HG03432 (cell line): ENCODE results near the gene BAIAP2.
"Not testable (repeated sequence)": the region's sequence is repeated elsewhere in the genome, so short reads cannot be mapped to it uniquely, and the experiment has no call there.

Source experiments
- ATAC-seq: cut with Tn5 transposase; IDR thresholded peaks from one replicate; pipeline ENCODE4 v1.9.1; 2021; ENCODE audit warnings: mild to moderate bottlenecking, moderate library complexity; ENCODE audit not compliant: unreplicated experiment

BAIAP2 gene

DNA sequence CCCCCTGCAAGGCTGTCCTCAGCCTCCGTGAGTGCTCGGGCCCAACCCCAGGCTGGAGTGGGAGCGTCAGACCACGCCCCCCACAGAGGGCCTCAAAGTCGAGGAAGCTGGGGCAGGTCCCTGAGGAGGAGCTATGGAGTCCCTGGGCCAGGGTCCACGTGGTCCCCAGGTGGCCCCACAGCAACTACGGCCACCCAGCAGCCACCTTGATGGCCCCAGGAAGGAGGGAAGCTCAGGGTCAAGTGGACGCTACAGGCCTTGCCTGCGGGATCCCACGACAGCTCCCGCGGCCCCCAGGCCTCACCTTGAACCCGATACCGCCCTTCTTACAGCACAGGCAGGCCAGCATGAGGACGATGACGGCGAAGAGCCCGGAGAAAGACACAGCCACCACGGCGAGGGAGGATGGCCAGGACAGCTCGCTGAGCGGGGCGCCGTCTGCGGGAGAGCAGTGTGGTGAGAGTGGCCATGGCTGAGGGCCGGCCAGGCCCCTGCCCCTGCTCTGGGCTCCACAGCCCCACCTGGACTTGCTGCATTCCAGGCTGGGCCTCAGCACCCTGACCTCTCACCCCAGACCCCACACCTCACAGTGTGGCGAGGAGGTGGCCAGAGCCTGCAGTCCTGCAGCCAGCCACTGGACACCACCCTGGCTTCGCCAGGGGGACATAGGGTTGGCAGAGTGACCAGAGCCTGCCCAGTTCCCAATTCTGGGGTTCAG lies 99.3 kb downstream of the BAIAP2 start:
- ATAC-seq = no peak

DNA sequence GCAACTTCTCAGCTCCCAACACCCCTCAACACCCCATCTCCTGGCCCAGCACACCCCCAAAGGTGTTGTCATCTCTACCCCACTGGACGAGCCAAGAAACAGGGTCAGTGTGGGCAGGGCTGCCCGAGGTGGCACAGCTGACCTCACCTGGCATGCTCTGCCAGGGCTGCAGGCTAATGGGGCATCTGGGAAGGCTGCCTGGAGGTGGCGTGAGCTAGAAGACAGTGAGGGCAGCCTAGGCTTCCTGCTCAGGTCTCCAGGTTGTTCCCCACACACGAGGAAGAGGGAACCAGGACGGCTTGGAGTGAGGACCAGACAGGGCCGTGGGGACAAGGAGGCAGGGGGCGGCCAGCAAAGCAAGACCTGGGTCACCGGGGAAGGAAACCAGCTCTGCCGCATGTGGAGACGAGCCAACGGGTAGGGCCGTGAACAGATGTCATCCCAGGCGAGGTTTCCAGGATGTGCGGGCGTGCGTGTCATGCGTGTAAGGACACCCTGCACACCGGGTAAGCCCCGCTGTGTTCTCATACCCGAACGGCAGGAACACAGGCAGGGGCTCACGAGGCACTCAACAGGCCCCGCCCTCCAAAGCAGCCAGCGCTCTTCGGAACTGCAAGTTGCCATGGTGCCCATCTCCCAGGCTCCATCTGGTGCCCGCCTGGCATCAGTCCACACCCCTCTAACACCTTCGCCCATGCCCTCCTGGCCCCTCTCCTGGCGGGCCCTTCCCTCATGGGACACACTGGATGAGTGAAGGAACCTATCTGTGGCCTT lies 100.7 kb downstream of the BAIAP2 start:
- no peak for ATAC-seq

DNA sequence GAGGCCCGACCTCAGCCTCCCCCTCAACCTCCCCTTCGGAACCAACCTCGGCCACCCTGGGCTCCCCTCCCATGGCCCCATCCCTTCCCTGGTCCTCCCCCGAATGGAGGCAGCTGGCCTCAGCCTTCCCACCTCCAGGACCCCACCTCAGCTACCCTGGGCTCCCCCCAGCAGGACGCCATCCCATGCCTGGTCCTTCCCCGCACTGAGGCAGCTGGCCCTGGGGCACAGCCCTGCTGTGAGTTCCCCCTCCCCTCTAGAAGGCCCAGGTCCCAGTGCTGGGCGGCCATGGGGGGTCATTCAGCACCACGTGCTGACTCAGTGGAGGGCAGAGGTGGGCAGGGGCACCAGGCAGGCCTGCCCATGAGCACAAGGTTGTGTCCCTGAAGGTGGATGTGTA lies 101.4 kb downstream of the BAIAP2 start:
- ATAC-seq = no peak

DNA sequence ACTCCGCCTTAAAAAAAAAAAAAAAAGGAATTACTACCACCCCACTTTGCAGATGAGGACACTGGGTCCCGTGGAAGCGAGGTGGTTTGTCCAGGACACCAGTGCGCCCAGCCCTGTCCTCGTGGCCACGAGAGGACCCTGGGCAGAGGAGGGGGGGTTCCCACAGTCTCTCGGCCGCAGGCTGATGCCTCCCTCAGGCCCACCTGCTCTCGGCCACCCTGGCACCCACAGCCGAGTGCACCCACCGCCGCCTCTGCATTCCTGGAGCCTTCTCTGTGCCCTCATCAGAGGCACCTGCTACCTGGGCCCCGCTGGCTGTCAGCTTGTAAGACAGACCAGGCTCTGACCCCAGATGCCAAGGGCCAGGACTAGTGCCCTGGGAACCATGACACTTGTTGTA lies 102.3 kb downstream of the BAIAP2 start:
- ATAC-seq = no peak

DNA sequence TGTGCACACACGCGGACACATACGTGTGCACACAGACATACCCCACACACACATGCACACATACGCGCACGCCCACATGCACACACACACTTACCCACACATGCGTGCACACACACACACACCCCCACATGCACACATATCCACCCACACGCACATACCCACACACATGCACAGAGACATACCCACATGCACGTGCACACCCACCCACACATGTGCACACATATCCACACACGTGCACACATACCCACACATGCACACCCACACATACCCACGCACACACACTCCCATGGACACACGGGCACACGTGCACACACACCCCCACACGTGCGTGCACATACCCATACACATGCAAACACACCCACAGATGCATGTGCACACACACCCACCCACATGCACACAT lies 103.1 kb downstream of the BAIAP2 start:
- ATAC-seq = no peak

DNA sequence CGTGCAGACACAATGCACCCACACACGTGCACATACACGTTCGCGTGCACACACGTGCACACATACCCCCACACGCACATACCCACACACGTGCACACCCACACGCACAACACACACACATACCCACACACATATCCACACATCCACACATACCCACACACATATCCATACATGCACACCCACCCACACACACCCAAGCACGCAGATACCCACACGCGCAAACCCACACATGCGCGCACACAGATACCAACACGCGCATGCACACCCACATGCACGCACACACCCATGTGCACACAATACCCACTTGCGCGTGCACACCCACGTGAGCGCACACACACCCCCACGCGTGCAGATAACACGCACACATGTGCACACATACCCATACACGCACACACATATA lies 103.5 kb downstream of the BAIAP2 start:
- no peak for ATAC-seq

DNA sequence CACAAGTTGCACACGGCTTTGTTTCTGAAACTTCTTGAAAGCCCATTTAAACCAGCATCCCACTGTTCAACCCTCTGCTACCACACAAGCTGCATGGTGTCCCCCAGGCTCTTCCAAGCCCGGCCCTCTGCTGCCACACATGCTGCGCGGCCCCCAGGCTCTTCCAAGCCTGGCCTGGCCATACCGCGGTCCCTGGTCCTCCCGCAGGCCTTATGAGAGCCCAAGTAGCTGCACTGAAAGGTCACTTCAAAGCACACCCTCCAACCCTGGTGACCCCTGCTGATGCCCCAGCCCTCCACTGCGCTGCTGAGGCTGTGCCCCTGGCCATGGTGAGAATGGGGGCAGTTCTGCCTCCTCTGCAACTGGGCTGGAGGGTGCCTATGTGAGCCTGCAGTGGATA lies 104.5 kb downstream of the BAIAP2 start:
- no peak for ATAC-seq

DNA sequence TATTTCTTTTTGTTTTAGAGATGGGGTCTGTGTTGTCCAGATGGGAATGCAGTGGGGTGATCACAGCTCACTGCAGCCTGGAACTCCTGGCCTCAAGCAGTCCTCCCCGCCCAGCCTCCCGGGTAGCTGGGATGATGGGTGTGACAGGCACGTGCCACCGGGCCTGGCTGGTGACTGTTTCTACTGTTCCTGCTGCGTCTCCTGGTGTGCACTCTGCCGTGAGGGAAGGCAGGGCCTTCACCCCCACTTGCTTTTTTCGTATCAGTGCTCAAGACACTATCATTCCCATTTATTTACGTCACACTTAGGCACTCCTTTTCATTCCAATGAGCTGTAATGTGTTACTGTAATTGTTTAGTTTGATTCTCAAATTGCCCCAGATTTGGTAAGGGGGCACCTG lies 105.1 kb downstream of the BAIAP2 start:
- no peak for ATAC-seq

DNA sequence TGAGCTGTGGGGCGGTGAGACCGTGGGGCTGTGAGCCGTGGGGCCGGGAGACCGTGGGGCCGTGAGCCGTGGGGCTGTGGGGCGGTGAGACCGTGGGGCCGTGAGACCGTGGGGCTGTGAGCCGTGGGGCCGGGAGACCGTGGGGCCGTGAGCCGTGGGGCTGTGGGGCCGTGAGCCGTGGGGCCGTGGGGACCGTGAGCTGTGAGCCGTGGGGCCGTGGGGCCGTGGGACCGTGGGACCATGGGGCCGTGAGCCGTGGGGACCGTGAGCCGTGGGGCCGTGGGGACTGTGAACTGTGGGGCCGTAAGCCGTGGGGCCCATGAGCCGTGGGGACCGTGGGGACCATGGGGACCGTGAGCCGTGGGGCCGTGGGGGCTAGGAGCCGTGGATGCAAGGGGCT lies 105.7 kb downstream of the BAIAP2 start:
- no peak for ATAC-seq

DNA sequence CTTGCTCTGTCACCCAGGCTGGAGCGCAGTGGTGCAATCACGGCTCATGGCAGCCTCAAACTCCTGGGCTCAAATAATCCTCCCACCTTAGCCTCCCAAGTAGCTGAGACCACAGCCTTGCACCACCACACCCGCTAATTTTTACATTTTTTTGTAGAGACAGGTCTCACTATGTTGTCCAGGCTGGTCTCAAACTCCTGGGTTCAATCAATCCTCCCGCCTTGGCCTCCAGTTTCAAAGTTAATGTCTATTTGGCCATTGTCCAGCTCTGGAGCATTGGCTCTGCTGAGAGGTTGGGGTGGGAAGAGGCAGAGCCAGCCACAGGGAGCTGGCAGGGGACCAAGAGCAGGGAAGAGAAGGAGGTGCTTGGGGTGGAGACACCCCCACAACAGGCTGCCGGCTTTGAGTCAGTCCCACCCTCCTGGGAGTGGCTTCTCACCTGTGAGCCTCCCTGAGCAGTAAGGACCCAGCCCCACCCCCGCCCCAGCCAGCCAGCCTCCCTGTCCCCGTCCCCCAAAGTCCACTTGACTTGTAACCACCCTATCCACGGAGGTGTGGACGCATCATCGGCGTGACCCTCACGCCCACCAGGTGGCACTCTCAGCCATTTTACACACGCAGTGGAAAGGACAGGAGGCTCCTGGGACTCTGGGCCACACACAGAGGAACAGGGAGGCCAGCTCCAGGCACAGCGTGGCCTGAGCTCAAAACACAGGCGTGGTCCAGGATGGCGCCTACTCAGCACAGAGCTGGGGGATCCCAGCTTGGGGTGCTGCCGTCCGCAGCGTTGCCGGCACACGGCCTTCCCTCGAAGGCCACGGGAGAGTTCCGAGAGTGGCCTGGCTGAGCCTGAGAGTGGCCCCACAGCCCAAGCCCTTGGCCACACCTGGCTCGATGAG lies 107.6 kb downstream of the BAIAP2 start:
- ATAC-seq = no peak

DNA sequence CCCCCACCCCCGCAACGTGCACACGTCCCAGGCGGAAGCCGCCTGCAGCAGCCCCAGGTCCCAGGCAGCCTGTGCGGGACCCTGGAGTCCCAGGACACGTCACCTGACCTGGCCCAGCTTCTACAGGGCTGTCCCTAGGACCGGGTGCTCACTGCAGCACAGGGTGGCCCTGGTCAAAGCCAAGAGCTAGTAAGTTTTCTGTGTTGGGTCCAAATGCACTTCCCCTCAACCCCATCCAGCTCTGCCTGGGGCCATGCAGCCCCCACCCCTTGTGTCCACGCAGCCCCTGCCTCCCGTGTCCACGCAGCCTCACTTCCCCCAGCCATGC lies 108.2 kb downstream of the BAIAP2 start:
- ATAC-seq = no peak

DNA sequence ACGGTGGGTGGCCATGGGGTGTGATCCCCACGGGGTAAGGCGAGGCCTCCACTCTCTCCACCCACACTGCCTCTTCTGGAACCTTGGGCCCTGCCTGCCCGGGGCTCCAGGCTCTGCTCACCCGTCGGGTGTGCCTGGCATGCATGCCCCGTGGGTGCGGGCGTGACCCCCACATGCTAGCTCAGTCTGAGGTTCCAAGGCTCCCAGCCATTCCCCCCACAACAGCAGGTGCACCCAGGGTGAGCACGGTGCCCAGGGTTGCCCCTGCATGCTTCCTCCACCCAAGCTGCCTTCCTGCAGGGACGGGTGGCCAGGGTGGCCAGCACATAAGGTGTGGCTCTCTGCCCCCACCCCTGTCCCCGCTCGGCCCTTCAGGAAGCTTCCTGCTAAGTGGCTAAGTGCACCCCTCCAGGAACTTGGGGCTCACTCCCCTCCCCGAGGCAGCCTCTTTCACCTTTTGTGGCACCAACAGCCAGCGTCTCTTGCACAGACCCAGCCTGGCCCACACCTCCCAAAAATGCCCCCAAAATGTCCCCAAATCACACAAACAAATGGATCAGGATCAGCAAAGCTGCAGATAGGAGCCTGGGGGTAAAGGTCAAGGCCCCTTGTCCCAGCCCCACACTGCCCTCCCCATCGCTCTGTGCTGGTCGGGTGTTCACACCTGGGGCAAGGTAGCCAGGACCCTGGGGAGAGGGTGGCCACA lies 108.9 kb downstream of the BAIAP2 start:
- no peak for ATAC-seq

DNA sequence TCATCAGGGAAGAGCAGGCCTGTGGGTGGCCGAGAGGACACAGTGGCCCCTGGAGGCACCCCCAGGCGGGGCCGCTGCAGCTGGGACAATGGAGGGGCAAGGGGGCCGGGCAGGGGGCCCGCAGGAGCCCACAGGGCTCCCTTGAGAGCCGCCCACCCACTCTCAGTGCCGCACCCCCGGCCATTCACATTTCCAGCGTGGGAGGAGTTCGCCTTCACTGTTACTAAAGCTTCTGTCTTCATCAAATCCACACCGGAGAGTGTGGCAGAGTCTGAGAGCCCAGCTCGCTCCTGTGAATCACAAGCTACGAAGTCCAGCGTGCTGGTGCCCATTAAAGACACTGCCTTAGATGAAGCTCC lies 109.5 kb downstream of the BAIAP2 start:
- ATAC-seq = no peak

DNA sequence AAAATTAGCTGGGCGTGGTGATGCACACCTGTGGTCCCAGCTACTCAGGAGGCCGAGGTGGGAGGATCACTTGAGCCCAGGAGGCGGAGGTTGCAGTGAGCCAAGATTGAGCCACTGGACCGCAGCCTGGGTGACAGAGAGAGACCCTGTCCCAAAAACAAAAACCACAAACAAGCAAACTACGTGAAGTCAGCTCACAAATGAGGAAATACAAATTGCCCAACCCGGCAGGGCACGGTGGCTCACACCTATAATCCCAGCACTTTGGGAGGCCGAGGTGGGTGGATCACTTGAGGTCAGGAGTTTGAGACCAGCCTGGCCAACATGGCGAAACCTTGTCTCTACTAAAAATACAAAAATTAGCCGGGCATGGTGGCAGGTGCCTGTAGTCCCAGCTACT lies 111.3 kb downstream of the BAIAP2 start:
- not testable (repeated sequence) for ATAC-seq

DNA sequence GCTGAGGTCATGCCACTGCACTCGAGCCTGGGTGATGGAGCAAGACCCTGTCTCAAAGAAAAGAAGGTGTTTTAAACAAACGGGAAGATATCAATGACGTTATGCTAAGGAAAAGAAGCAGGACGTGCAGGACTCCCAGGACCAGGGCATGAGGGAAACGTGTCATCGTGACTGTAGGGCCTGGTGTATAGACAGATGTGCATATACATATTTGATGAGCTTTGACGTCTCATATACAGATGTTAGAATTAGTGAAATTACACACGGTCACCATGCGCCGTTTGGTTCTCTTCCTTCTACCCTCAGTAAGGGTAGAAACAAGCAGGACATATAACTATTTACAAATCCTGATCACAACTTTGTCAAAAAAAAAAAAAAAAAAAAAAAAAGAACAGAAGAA lies 112.8 kb downstream of the BAIAP2 start:
- no peak for ATAC-seq

DNA sequence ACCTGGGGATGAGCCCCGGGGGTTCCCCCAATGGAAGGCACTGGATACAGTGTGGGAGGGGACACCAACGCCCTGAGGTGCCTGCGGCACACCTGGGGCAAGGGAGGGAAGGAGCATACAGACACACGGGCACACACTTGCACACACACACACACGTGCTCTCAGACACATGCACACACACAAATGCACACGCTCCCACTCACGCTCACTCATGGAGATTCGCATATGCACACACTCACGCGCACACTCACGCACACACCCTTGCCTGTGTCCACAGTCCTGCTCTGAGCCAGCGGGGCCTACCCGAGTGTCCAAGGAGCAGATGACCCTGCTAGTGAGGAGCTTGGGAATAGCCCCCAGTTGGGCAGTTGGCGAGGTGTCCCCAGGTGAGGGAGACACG lies 113.6 kb downstream of the BAIAP2 start:
- no peak for ATAC-seq

DNA sequence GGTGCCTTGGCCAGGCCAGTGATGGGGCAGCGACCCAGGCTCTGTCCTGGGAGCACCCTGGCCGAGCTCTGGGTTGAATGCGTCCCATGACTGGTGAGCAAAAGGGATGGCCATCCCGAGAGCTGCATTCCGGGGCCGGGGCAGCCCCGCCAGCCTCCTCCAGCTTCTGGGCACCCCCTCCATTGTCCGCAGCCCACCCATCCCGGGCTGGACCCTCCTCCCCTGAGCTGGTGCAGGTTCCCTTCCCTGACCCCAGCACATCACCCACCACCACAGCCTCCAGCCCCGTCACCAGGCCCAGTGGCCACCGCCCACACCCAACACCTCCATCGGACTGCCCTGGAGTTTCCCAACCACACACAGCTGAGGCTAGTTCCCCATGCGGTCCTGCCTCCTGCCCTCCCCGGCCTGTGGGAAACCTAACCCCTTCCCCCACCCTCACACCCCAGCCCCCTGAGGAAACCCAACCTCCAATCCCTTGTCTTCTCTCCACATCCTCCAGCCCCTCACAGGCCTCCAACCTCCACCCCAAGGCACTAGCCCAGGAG lies 114.1 kb downstream of the BAIAP2 start:
- no peak for ATAC-seq

DNA sequence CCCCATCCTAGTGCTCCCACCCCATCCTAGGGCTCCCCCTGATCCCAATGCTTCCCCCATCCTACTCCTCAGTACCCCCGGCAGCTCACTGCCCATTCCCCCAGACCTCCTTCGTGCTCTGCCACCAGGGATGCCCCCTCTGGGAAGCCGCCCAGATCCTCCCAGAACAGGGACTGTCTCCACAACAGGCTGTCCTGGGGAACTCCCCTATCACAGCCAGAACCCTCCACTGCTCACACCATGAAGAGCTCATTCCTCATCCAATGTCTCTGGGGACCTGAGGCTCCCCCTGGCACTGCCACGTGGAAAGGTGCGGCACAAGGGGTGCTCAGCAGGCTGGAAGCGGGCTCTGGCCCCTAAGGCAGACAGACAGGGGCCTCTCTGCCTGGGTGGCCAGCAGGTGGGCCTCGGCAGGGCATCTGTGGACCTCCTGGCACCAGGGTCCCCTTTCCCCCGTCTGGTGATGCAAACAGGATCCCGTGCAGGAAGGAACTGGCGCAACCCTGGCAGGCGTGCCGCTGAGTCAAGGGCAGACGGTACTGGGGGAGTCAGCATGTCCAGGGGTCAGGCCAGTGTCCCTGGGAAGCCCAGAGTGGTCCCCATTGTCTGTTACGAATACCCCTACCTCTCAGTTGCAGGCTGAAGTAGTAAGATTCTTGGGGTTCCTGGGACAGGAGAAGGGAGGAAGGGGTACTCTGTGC lies 115.6 kb downstream of the BAIAP2 start:
- no peak for ATAC-seq

DNA sequence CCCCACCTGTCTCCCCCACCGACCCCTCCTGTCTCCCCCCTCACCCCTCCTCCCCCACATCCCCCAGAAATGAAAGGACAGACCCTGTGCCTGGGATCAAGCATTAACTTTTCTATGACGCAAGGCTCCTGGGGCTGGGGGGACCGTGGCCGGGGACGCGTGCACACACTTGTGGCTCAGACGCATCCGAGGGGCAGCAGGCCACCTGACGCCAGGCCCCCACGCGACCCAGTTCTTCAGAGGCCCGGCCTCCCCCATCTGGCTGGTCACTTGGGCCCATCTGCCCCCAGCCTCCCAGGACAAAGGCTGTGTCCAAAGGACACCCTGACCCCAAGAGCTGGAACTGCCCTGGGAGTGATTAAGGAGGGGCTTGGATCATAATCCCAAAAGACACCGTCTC lies 116.3 kb downstream of the BAIAP2 start:
- no peak for ATAC-seq

DNA sequence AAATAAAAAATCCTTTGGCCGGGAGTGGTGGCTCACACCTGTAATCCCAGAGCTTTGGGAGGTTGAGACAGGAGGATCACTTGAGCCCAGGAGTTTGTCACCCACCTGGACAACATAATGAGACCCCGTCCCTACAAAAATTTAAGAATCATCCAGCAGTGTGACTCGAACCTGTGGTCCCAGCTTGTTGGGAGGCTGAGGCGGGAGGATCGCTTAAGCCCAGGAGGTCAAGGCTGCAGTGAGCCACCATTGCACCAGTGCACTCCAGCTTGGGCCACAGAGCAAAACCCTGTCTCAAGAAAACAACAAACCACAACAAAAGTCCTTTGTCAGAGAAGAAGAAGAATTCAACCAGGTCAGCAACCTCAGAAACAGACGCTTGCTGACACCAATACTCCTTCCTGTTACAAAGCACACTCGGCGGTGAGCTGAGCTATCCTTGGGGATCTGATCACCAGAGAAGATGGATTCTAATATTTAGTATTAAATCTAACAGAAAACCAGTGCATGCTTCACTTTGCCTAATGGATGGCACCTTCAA lies 117.4 kb downstream of the BAIAP2 start:
- no peak for ATAC-seq
